A673 (cell line): ENCODE results near the gene USH1G. TPM values are rescaled to one million over a fixed set of nuclear protein-coding genes. Genes with fewer than 3 reads are reported as not detected.
A peak's percentile ranks its signal among the peaks of the same experiment; 100 is the strongest.
"Not testable (repeated sequence)": the region's sequence is repeated elsewhere in the genome, so short reads cannot be mapped to it uniquely, and the experiment has no call there.

Experiments used
- BruUV-seq: library from RNA; stranded (reverse); fragments of 400-500 nt; replicated peaks from 2 replicates; lab custom pipeline; 2021; lab: Mats Ljungman, UMichigan
- CTCF ChIA-PET: fragments of 300-600 bp; sonication (Branson Sonifier 250); formaldehyde crosslinking; loops from one replicate; lab custom pipeline; 2022; ENCODE audit warnings: antibody characterized with exemption; lab: Charles Lee
- POLR2A ChIA-PET: fragments of 300-600 bp; sonication (Branson Sonifier 250); formaldehyde crosslinking; loops from one replicate; lab custom pipeline; 2022; ENCODE audit warnings: antibody characterized with exemption; ENCODE audit not compliant: low non-redundant PET; lab: Charles Lee
- DNase-seq: peaks from one replicate; pipeline ENCODE4 v3.0.0-alpha.2; 2015; ENCODE audit warnings: low spot score
- H3K27ac ChIP-seq: fragments of 200-600 bp; sonication (generic); 2 replicates; pipeline ENCODE4 v1.5.1; 2016; ENCODE audit warnings: mixed run types, low read depth, mild to moderate bottlenecking, mixed read lengths, antibody characterized with exemption, low read length; ENCODE audit not compliant: poor library complexity, severe bottlenecking
- H3K27me3 ChIP-seq: fragments of 200-600 bp; sonication (generic); replicated peaks from 2 replicates; pipeline ENCODE4 v1.6.1; 2017; ENCODE audit warnings: mixed run types, low read depth, mild to moderate bottlenecking, mixed read lengths, antibody characterized with exemption, low read length; ENCODE audit not compliant: insufficient read depth, poor library complexity
- H3K36me3 ChIP-seq: fragments of 200-600 bp; sonication (generic); 2 replicates; pipeline ENCODE4 v1.6.1; 2016; ENCODE audit warnings: mixed run types, mild to moderate bottlenecking, mixed read lengths, antibody characterized with exemption, low read length; ENCODE audit not compliant: insufficient read depth, poor library complexity, severe bottlenecking
- H3K4me1 ChIP-seq: fragments of 200-600 bp; sonication (generic); 2 replicates; pipeline ENCODE4 v1.6.1; 2017; ENCODE audit warnings: mixed run types, mild to moderate bottlenecking, mixed read lengths, antibody characterized with exemption, low read length; ENCODE audit not compliant: insufficient read depth, poor library complexity, severe bottlenecking
- H3K4me3 ChIP-seq: fragments of 200-600 bp; sonication (generic); 2 replicates; pipeline ENCODE4 v1.5.1; 2016; ENCODE audit warnings: low read depth, mixed run types, mild to moderate bottlenecking, mixed read lengths, low read length; ENCODE audit not compliant: poor library complexity, severe bottlenecking
- H3K9me3 ChIP-seq: fragments of 200-600 bp; sonication (generic); 2 replicates; pipeline ENCODE4 v1.6.1; 2016; ENCODE audit warnings: mixed run types, low read depth, mild to moderate bottlenecking, mixed read lengths, antibody characterized with exemption, low read length; ENCODE audit not compliant: poor library complexity, severe bottlenecking
- EZH2 ChIP-seq: fragments of 200-600 bp; sonication (generic); IDR thresholded peaks from 2 replicates; pipeline ENCODE4 v1.6.1; 2017; ENCODE audit warnings: borderline replicate concordance, low read depth, mild to moderate bottlenecking, mixed read lengths, antibody characterized with exemption, low read length; ENCODE audit not compliant: poor library complexity, severe bottlenecking
- intact Hi-C: fragments of 100-400 bp; cut with micrococcal nuclease; formaldehyde crosslinking; loops from one replicate; pipeline ENCODE4 v1.10.0; 2022; ENCODE audit not compliant: unreplicated experiment
- total RNA-seq: library from RNA; stranded (reverse); gene quantifications from 2 replicates; pipeline ENCODE4 v1.2.3, GENCODE V29; 2021
- TF ChIP-seq, protein P1 (sequence below): fragments of 300-800, 200-600 bp; sonication (generic); conservative IDR thresholded peaks from 2 replicates; pipeline ENCODE4 v1.5.1; 2017; ENCODE audit warnings: low read depth, mild to moderate bottlenecking, antibody characterized with exemption, low read length, moderate library complexity, mixed read lengths

The USH1G gene
- total RNA-seq, 1 experiment from 2014 or later: not detected

DNA sequence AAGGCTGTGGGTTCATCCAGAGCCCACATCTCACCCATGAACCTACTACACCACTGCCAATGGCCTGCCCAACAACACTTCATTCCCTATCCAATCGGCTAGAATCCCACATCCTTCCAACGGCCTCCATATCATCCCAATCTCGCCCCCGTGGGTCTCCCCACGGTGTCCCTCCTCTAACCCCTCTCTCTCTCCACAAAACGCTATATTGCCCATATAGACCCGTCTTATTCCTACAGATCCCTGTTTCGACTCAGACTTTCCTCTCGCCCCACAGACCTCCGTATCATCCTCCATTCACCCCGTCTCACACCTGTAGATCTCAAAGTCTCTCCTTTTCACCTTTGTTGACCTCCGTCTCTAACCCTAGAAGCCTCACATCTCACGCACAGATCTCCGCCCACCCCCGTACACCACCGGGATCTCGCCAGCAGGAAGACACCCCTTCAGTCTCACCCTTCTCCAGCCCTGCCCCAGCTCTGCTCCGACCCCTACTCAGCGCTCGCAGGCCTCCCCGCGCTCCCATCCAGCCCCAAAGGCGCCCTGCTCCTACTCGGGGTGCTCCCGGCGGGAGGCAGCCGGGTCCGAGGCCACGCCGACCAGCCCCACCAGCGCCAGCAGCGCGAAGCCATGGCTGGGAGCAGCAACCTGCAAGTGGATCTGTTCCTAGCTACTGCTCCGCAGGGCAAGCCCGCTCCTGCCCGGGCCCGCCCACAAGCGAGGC, 50.6 kb downstream of the USH1G start, which contains the start of gene FDXR:
TSS of gene FDXR (minus strand) at position 682 of the 724 bp plus-strand sequence. CDS start at position 632, 50 bp downstream.
- intact Hi-C loops: no loop called here
- ChIA-PET POLR2A (interaction anchor here (0.5 to 1.2 kb wide), 3 partner anchors 127 to 584 kb away, joined by 4 to 5 read pairs (median 5); no protein-coding TSS in a partner anchor), CTCF (interaction anchor here (0.5 to 1.5 kb wide), 5 partner anchors 49 to 136 kb away, joined by 3 to 12 read pairs (median 4); no protein-coding TSS in a partner anchor)
- BruUV-seq: no TSS peak
- TF ChIP-seq EZH2: no peak
- TF ChIP-seq, protein P1, sequence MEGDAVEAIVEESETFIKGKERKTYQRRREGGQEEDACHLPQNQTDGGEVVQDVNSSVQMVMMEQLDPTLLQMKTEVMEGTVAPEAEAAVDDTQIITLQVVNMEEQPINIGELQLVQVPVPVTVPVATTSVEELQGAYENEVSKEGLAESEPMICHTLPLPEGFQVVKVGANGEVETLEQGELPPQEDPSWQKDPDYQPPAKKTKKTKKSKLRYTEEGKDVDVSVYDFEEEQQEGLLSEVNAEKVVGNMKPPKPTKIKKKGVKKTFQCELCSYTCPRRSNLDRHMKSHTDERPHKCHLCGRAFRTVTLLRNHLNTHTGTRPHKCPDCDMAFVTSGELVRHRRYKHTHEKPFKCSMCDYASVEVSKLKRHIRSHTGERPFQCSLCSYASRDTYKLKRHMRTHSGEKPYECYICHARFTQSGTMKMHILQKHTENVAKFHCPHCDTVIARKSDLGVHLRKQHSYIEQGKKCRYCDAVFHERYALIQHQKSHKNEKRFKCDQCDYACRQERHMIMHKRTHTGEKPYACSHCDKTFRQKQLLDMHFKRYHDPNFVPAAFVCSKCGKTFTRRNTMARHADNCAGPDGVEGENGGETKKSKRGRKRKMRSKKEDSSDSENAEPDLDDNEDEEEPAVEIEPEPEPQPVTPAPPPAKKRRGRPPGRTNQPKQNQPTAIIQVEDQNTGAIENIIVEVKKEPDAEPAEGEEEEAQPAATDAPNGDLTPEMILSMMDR: no peak
- peaks cover 23% of the 10 kb centered on the region for H3K4me1 ChIP-seq
- DNase-seq: peak; percentile 25
- peak within 1 kb of the TSS; percentile 90 for H3K27ac ChIP-seq
- H3K27me3 ChIP-seq: no peaks in the 10 kb centered on the region
- H3K4me3 ChIP-seq: peak within 1 kb of the TSS; percentile 77
- no peaks in the 10 kb centered on the region for H3K9me3 ChIP-seq
- H3K36me3 ChIP-seq: no peaks in the 10 kb centered on the region

DNA sequence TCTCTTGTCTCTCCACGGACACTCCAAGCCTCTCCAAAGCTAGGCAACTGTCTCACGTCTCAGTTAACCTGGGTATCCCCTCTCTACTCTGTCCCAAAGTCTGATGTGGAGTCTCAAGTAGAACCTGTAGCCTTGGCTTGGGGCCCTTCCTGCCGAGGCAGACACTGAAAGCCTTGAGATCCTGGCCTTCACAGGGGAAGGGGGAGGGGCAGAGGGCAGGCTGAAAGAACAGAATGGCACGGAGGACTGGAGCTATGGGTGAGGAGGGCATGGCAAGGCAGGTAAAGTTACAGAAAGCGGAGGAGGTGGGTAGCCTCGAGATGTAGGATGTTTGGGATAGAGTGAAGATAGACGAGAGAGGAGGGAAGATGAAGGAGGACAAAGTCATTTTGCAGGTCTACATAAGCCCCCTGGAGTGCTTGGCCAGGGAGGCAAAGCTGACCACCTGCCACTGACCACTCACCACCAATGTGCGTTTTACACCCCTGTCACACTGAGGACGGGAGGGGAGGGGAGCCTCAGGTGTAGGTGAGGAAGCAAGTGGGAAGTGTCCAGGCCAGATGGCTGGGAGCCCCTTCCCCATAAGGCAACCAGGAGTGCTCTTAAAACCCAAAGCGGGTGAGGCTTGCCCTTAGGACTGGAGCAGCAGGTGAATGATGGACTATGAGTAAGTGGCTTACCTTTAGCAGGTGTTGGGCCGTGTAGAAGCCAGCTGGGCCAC, 51.5 kb downstream of the USH1G start:
- POLR2A ChIA-PET: no interaction called here
- DNase-seq: no peak
- H3K9me3 ChIP-seq: no peaks in the 10 kb centered on the region
- H3K4me1 ChIP-seq: peaks cover 23% of the 10 kb centered on the region
- no peaks in the 10 kb centered on the region for H3K36me3 ChIP-seq
- peak overlapping the region; percentile 90 for H3K27ac ChIP-seq
- intact Hi-C loops: no loop called here
- BruUV-seq: no TSS peak
- TF ChIP-seq EZH2: no peak
- TF ChIP-seq, protein P1: no peak
- peak overlapping the region; percentile 77 for H3K4me3 ChIP-seq
- CTCF ChIA-PET: no interaction called here
- no peaks in the 10 kb centered on the region for H3K27me3 ChIP-seq

- Histone ChIP-seq H3K36me3 (no peaks in the 10 kb centered on the region), H3K4me3 (no peak overlapping the region), H3K9me3 (no peaks in the 10 kb centered on the region), H3K27ac (no peak overlapping the region), H3K4me1 (peaks cover 23% of the 10 kb centered on the region), H3K27me3 (no peaks in the 10 kb centered on the region)
- ChIA-PET POLR2A (no interaction called here), CTCF (interaction anchor here (0.6 kb wide), 1 partner anchor 88 kb away, joined by 4 read pairs; no protein-coding TSS in a partner anchor)
- intact Hi-C loops: no loop called here
- no peak for TF ChIP-seq EZH2
- TF ChIP-seq, protein P1: no peak
- BruUV-seq: no TSS peak
- peak; percentile 35 for DNase-seq
These were observed 52.5 kb downstream of the USH1G start for GRCh38 chr17:74870512-74870911.

- CTCF ChIA-PET: interaction anchor here (0.6 kb wide), 2 partner anchors 87 to 129 kb away, joined by 3 to 4 read pairs; no protein-coding TSS in a partner anchor
- BruUV-seq, H3K27me3 ChIP-seq, intact Hi-C loops, H3K9me3 ChIP-seq, POLR2A ChIA-PET, H3K36me3 ChIP-seq, H3K4me3 ChIP-seq, H3K27ac ChIP-seq, DNase-seq: not testable (repeated sequence)
- H3K4me1 ChIP-seq: peaks cover 23% of the 10 kb centered on the region
These were observed 53.0 kb downstream of the USH1G start for GRCh38 chr17:74870028-74870427.
